ENCODE results near the gene SSPN.

DNA sequence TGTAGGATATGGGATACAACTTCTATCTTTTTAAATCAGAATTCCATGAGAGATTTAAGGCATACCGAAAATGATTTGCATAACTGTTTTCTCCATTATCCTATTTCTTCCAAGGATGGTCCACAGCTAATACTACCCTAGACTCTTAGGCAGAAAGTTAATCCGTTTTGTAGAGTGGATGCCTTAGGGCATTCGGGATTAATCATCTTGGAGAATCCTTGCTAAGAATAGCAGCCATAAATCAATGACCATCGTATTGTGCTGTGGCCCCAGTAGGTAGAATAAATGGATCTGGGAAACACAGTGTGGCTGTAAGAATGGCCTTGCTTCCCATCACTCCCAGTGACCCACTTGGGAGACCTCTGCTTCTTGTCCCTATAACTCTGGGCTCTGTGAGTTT lies 99.6 kb downstream of the SSPN start:
- no peak for TF ChIP-seq POLR2AphosphoS5 (IDR thresholded peaks at IDR 0.05)
- TF ChIP-seq, protein P1, sequence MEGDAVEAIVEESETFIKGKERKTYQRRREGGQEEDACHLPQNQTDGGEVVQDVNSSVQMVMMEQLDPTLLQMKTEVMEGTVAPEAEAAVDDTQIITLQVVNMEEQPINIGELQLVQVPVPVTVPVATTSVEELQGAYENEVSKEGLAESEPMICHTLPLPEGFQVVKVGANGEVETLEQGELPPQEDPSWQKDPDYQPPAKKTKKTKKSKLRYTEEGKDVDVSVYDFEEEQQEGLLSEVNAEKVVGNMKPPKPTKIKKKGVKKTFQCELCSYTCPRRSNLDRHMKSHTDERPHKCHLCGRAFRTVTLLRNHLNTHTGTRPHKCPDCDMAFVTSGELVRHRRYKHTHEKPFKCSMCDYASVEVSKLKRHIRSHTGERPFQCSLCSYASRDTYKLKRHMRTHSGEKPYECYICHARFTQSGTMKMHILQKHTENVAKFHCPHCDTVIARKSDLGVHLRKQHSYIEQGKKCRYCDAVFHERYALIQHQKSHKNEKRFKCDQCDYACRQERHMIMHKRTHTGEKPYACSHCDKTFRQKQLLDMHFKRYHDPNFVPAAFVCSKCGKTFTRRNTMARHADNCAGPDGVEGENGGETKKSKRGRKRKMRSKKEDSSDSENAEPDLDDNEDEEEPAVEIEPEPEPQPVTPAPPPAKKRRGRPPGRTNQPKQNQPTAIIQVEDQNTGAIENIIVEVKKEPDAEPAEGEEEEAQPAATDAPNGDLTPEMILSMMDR (IDR thresholded peaks at IDR 0.05) = no peak
